ENCODE results near the gene IGFBP6. TPM values are rescaled to one million over a fixed set of nuclear protein-coding genes. Genes with fewer than 3 reads are reported as not detected.
"Not testable (repeated sequence)": the region's sequence is repeated elsewhere in the genome, so short reads cannot be mapped to it uniquely, and the experiment has no call there.

Gene IGFBP6
- total RNA-seq, 1 donor from 2014 or later = 112 TPM

DNA sequence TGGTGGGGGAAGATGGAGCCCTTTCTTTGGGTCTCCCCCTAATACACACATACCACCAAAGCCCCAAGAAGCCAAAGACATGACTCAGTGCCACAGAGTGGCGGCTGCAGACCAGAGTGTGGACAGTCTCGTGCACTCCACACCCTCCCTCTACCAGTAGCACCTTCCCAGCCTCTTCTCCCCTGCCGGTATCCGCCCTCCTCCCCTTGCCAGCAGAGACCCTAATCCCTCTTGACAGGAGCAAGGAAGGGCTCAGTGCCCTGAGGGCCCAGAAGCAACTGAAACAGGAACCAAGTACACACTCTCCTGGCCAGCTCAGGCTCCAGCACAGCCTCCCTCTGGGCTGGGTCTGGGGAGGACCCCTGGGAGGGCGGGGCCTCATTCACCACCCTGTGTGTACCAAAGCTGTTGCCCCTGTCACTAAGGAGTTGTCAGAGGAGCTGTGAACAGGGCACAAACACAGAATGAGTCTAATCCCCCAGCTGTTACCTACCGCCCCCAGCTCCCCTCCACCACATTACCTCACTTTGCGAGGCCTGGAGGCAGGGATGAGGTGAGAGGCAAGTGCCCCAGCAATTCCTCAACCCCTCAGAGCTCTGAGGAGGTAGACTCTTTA is 26.5 kb upstream of the IGFBP6 start:
- DNase-seq (ENCODE audit: low spot score) = peak; percentile 61

GRCh38 chr12:53071591-53072551 is 25.6 kb upstream of the IGFBP6 start:
- DNase-seq (ENCODE audit: low spot score) = peak; percentile 87

GRCh38 chr12:53073881-53074280 is 23.6 kb upstream of the IGFBP6 start:
- no peak for DNase-seq (ENCODE audit: low spot score)

- DNase-seq (ENCODE audit: low spot score) = no peak
Observed at GRCh38 chr12:53074283-53074998, 23.0 kb upstream of the IGFBP6 start.

- no peak for DNase-seq (ENCODE audit: low spot score)
Observed at GRCh38 chr12:53074999-53075370, 22.5 kb upstream of the IGFBP6 start.

- DNase-seq (ENCODE audit: low spot score) = no peak
Observed at GRCh38 chr12:53076461-53076860, 21.0 kb upstream of the IGFBP6 start.

- no peak for DNase-seq (ENCODE audit: low spot score)
Observed at GRCh38 chr12:53077030-53077429, 20.4 kb upstream of the IGFBP6 start.

- no peak for DNase-seq (ENCODE audit: low spot score)
Observed at GRCh38 chr12:53078425-53079225, 18.8 kb upstream of the IGFBP6 start.

DNA sequence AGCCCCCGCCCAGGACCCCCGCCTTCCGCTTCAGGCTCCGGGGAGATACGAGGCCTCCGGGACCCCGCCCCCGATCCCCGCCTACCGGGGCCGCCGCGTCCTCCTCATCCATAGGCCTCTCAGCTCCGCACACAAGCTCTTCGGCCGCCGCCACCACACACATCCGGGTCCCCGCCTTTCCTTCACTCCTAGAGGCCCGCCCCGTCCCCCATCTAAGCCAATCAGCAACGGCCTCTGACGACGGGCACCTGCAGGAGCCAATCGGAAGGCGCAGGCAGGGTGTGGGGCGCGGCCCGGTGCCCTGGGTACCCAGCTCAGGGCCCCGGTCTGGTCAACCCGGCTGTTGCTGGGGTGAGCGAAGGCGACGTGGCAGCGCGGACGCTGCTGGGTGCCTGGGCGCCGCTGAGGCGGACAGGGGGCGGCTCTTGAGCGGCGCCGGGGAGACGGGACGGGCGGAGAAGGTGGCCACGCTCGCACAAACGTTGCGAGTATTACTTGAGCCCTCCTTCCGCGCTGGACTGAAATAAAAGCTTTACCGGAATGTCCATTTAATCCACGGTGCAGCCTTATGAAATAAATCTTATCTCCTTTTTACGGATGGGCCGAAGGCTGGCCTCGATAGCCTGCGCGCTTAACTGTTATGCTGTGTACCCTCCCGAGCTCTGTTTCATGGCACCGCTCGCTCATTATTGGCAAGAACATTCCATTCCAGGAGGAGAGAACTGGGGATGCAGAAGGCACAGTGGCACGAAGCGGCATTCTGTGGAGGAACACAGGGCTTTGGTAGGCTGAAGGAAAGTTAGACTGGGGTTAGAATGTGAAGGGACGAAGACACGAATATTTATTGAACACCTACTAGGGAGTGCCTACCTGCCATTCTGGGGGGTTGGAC is 18.0 kb upstream of the IGFBP6 start, which contains the start of gene SPRYD3:
Gene SPRYD3 (minus strand): TSS at position 165 of the 892 bp plus-strand sequence. CDS start 57 bp downstream, at position 108.
- peak; percentile 99 for DNase-seq (ENCODE audit: low spot score)

DNA sequence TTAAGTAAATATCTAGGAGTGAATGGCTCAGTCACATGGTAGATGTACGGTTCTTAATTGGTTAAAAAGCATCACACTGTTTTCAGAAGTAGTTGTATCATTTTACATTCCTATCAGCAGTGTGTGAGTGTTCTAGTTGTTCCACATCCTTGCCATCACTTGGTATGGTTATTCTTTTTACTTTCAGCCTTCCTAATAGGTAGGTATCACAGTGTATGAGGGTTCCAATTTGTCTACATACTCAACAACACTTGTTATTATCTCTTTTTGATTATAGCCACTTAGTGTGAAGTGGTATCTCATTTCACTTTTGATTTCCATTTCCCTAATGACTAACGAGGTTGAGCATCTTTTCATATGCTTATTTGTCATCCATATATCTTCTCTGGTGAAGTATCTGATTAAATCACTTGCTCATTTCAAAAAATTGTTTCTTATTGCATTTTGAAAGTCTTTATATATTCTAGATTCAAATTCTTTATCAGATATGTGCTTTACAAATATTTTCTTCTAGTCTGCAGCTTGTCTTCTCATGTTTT is 14.8 kb upstream of the IGFBP6 start:
- DNase-seq (ENCODE audit: low spot score) = no peak

DNA sequence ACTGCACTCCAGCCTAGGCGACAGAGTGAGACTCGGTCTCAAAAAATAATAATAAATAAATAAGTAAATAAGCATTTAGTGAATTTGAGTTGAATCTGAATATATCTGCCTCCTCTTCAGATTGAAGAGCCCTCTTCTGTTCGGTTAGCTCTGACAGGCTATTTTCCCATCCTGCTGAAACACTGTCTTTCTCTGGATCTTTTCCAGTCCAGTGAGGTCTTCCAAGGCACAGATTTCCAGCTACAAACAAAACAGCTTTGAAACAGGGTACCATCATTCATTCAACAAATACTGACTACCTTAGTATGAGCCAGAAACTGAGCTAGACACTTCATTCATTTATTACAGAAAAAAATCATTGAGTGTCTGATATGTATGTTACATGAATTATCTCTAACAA is 11.1 kb upstream of the IGFBP6 start:
- DNase-seq (ENCODE audit: low spot score) = no peak

GRCh38 chr12:53090105-53090504 is 7.4 kb upstream of the IGFBP6 start:
- DNase-seq (ENCODE audit: low spot score) = no peak

GRCh38 chr12:53090554-53090953 is 6.9 kb upstream of the IGFBP6 start:
- DNase-seq (ENCODE audit: low spot score) = no peak

- DNase-seq (ENCODE audit: low spot score) = no peak
Observed at GRCh38 chr12:53091756-53092155, 5.7 kb upstream of the IGFBP6 start.

GRCh38 chr12:53093777-53094393 is 3.6 kb upstream of the IGFBP6 start:
- DNase-seq (ENCODE audit: low spot score) = peak; percentile 25

- DNase-seq (ENCODE audit: low spot score) = no peak
Observed at GRCh38 chr12:53094394-53094787, 3.1 kb upstream of the IGFBP6 start.

GRCh38 chr12:53094796-53095595 is 2.5 kb upstream of the IGFBP6 start:
- not testable (repeated sequence) for DNase-seq (ENCODE audit: low spot score)

DNA sequence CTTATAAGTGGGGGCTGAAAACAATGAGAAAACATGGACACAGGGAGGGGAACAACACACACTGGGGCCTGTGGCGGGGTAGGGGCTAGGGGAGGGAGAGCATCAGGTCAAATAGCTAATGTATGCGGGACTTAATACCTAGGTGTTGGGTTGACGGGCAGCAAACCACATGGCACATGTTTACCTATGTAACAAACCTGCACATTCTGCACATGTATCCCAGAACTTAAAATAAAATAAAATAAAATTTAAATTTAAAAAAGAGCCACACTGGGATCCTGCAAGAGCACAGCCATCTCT is 1.9 kb upstream of the IGFBP6 start:
- not testable (repeated sequence) for DNase-seq (ENCODE audit: low spot score)

Measured in umbilical cord (tissue), 2 donors.